ENCODE data around the gene PLEKHG4B. TPM values are rescaled to one million over a fixed set of nuclear protein-coding genes. Genes with fewer than 3 reads are reported as not detected.
A peak's percentile ranks its signal among the peaks of the same experiment; 100 is the strongest.
"Not testable (repeated sequence)": the region's sequence is repeated elsewhere in the genome, so short reads cannot be mapped to it uniquely, and the experiment has no call there.

Gene PLEKHG4B
- total and polyA plus RNA-seq, 10 donors = under 0.01 to 0.51 (median 0.20) TPM; not detected in 2

DNA sequence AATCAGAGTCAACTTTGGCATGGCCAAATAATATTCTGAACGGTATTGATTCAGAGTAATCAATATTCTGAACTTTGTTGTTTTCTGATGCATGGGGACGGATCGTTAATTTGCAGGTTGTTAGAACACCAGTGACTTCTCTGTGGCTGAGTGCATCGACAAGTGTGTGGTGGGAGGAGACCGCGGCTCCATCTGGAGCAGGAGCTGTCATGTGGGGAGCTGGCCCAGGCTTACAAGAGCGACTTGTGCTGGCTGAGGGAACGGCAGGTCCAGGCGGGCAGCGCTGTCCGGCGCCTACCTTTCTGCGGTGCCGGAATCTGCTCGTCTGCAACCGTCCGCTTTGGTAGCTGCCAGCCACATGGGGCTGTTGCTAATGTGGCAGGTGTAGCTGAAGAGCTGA lies 135.4 kb downstream of the PLEKHG4B start:
- Histone ChIP-seq H3K4me1 (peaks cover 0 to 18% (median 15%) of the 10 kb centered on the region in 6 donors), H3K36me3 (peaks cover 9 to 89% (median 82%) of the 10 kb centered on the region in 6 donors)
- DNase-seq; H3K27ac ChIP-seq; H3K27me3 ChIP-seq (replicated peaks in 1 of 7); H3K4me3 ChIP-seq; intact Hi-C loops (cut with DNase I; ENCODE audit: low total_unique reads); H3K9me3 ChIP-seq: not testable (repeated sequence)
- WGBS, 5 donors = 87 to 98% (median 96%) methylated on average over 6 to 15 of the region's 17 CpGs
- TF ChIP-seq POLR2AphosphoS5 (IDR thresholded peaks at IDR 0.05) = peak in 1 of 3 donors; percentile 26

DNA sequence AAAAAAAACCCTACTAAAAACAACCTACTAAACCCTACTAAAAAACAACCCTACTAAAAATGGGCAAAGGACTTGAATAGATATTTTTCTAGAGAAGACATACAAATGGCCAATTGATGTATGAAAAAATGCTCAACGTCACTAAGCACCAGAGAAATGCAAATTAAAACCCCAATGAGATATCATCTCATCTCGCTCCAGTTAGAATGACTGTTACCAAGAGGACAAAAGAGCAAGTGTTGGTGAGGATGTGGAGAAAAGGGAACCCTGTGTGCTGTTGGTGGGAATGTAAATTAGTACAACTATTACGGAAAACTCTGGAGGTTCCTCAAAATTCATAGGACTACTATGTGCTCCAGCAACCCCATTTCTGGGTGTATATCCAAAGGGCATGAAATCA lies 136.9 kb downstream of the PLEKHG4B start:
- H3K4me3 ChIP-seq = no peak overlapping the region
- DNase-seq = no peak
- WGBS, 5 donors = 68 to 96% (median 90%) methylated on average over 3 of the region's 3 CpGs
- H3K4me1 ChIP-seq = peaks cover 0 to 2% (median under 1%) of the 10 kb centered on the region in 6 donors
- no peaks in the 10 kb centered on the region for H3K27me3 ChIP-seq (replicated peaks in 1 of 7)
- TF ChIP-seq POLR2AphosphoS5 (IDR thresholded peaks at IDR 0.05) (no peak), POLR2A (IDR thresholded peaks at IDR 0.05) (no peak)
- TF ChIP-seq, protein P1, sequence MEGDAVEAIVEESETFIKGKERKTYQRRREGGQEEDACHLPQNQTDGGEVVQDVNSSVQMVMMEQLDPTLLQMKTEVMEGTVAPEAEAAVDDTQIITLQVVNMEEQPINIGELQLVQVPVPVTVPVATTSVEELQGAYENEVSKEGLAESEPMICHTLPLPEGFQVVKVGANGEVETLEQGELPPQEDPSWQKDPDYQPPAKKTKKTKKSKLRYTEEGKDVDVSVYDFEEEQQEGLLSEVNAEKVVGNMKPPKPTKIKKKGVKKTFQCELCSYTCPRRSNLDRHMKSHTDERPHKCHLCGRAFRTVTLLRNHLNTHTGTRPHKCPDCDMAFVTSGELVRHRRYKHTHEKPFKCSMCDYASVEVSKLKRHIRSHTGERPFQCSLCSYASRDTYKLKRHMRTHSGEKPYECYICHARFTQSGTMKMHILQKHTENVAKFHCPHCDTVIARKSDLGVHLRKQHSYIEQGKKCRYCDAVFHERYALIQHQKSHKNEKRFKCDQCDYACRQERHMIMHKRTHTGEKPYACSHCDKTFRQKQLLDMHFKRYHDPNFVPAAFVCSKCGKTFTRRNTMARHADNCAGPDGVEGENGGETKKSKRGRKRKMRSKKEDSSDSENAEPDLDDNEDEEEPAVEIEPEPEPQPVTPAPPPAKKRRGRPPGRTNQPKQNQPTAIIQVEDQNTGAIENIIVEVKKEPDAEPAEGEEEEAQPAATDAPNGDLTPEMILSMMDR (IDR thresholded peaks at IDR 0.05 in 8 of 11, conservative IDR thresholded peaks at IDR 0.05 in 3 of 11) = no peak
- H3K27ac ChIP-seq = no peak overlapping the region
- no peaks in the 10 kb centered on the region for H3K9me3 ChIP-seq
- intact Hi-C loops (cut with DNase I; ENCODE audit: low total_unique reads) = no loop called here
- H3K36me3 ChIP-seq = peaks cover 9 to 100% (median 95%) of the 10 kb centered on the region in 6 donors

DNA sequence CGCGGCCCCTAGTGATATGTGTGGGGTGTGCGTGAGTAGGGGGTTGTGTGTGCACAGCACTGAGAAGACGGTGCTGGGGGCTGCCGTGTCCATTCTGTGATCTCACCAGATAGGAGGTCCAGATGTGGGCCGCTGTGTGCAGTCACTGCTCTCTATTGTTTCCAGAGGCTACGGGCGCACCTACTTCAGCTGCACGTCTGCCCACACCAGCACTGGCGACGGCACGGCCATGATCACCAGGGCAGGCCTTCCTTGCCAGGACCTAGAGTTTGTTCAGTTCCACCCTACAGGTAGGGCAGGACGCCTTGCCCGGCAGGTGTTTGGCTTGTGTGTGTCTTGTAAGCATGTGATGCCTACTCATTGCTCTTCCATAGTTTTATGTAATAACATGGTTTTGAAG lies 138.7 kb downstream of the PLEKHG4B start:
- TF ChIP-seq, protein P1 (IDR thresholded peaks at IDR 0.05 in 8 of 11, conservative IDR thresholded peaks at IDR 0.05 in 3 of 11) = no peak
- TF ChIP-seq POLR2AphosphoS5 (IDR thresholded peaks at IDR 0.05) = peak in 1 of 3 donors; percentile 7
- H3K4me1 ChIP-seq = no peaks in the 10 kb centered on the region
- H3K4me3 ChIP-seq = no peak overlapping the region
- intact Hi-C loops (cut with DNase I; ENCODE audit: low total_unique reads) = no loop called here
- no peaks in the 10 kb centered on the region for H3K27me3 ChIP-seq (replicated peaks in 1 of 7)
- H3K9me3 ChIP-seq = no peaks in the 10 kb centered on the region
- 91 to 97% (median 94%) methylated on average over 14 of the region's 14 CpGs for WGBS, 5 donors
- no peak overlapping the region for H3K27ac ChIP-seq
- peaks cover 12 to 100% (median 94%) of the 10 kb centered on the region in 6 donors for H3K36me3 ChIP-seq
- DNase-seq = no peak

DNA sequence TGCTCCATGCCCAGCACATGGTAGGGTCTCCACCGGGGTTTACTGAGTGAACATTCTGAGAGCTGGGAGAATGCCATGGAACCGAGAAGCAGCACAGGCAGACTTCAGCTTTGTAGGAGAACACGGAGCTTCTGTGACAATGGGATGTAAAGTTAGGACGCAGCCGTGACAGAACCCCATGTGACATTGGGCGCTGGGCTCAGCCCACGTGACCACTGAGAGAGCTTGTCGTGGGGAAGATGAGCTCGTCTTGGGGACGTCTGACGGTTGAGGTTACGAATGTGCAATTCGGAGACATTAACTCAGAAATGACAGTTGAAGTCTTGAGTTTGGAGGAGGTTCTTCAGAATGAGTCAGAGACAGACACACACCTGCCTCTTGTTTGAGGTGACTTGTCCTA lies 139.7 kb downstream of the PLEKHG4B start:
- WGBS, 5 donors = 84 to 94% (median 87%) methylated on average over 13 of the region's 13 CpGs
- H3K36me3 ChIP-seq = peaks cover 7 to 100% (median 93%) of the 10 kb centered on the region in 6 donors

DNA sequence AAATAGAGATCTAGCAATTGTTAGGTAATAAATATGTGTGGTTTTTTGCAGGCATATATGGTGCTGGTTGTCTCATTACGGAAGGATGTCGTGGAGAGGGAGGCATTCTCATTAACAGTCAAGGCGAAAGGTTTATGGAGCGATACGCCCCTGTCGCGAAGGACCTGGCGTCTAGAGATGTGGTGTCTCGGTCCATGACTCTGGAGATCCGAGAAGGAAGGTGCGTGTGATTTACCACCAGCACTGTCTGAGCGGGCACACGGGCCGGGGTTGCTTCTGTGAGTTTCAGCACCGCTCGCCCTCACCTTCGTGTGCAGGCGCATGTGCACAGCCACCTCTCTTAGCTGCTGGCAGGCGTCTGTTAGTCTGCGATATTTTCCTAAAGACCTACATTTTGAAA lies 141.5 kb downstream of the PLEKHG4B start:
- intact Hi-C loops (cut with DNase I; ENCODE audit: low total_unique reads); H3K9me3 ChIP-seq; H3K27ac ChIP-seq; H3K27me3 ChIP-seq (replicated peaks in 1 of 7); H3K4me1 ChIP-seq; H3K4me3 ChIP-seq; DNase-seq: not testable (repeated sequence)
- WGBS, 5 donors = 94 to 97% (median 97%) methylated on average over 20 of the region's 20 CpGs
- H3K36me3 ChIP-seq = peaks cover 7 to 100% (median 87%) of the 10 kb centered on the region in 6 donors

More for the DNA sequence above, 139.7 kb downstream of the PLEKHG4B start:
- no peaks in the 10 kb centered on the region for H3K9me3 ChIP-seq
- H3K4me3 ChIP-seq = no peak overlapping the region
- no peaks in the 10 kb centered on the region for H3K27me3 ChIP-seq (replicated peaks in 1 of 7)
- TF ChIP-seq, protein P1 (IDR thresholded peaks at IDR 0.05 in 8 of 11, conservative IDR thresholded peaks at IDR 0.05 in 3 of 11) = no peak
- TF ChIP-seq POLR2AphosphoS5 (IDR thresholded peaks at IDR 0.05) = no peak
- TF ChIP-seq POLR2A (IDR thresholded peaks at IDR 0.05) = no peak
- no peak for DNase-seq
- no peaks in the 10 kb centered on the region for H3K4me1 ChIP-seq
- no peak overlapping the region for H3K27ac ChIP-seq
- intact Hi-C loops (cut with DNase I; ENCODE audit: low total_unique reads) = no loop called here

Measured in spleen (tissue), 11 donors.